ENCODE data around the gene CRK.

Gene CRK

GRCh38 chr17:1503699-1504098 lies 47.7 kb upstream of the CRK start:
- no peak for TF ChIP-seq EZH2phosphoT487 (IDR thresholded peaks at IDR 0.05; ENCODE audit: borderline replicate concordance)
- no peak for TF ChIP-seq CTCF (conservative IDR thresholded peaks at IDR 0.05; ENCODE audit: low read length)
- Histone ChIP-seq H2AFZ (ENCODE audit: low read length) (no peak overlapping the region), H3K4me2 (ENCODE audit: low read depth, low read length, poor library complexity, severe bottlenecking) (no peak overlapping the region), H3K36me3 (ENCODE audit: insufficient read depth, low read length) (peaks cover 6% of the 10 kb centered on the region; the same call in 1 of the 2 replicates), H3K9me3 (ENCODE audit: insufficient read depth, low read depth, low read length) (no peaks in the 10 kb centered on the region), H3K9me2 (replicated peaks; ENCODE audit: low read depth, low read length) (no peaks in the 10 kb centered on the region), H3K27me3 (ENCODE audit: insufficient read depth, low read length, poor library complexity, severe bottlenecking) (no peaks in the 10 kb centered on the region), H3F3A (ENCODE audit: low read depth) (no peaks in the 10 kb centered on the region), H4K20me1 (ENCODE audit: insufficient read depth, low read length, poor library complexity, severe bottlenecking) (no peaks in the 10 kb centered on the region), H3K4me3 (ENCODE audit: low read length, poor library complexity, severe bottlenecking) (no peak overlapping the region), H3K9ac (ENCODE audit: low read depth, low read length, poor library complexity, severe bottlenecking) (no peak overlapping the region), H3K4me1 (ENCODE audit: insufficient read depth, low read length, poor library complexity, severe bottlenecking) (peaks cover 3% of the 10 kb centered on the region), H3K79me2 (ENCODE audit: insufficient read depth, low read length) (no peaks in the 10 kb centered on the region)

GRCh38 chr17:1498869-1499268 lies 42.8 kb upstream of the CRK start:
- Histone ChIP-seq H4K20me1 (ENCODE audit: insufficient read depth, low read length, poor library complexity, severe bottlenecking) (no peaks in the 10 kb centered on the region), H3K4me1 (ENCODE audit: insufficient read depth, low read length, poor library complexity, severe bottlenecking) (peaks cover 6% of the 10 kb centered on the region), H3K79me2 (ENCODE audit: insufficient read depth, low read length) (no peaks in the 10 kb centered on the region), H3K9ac (ENCODE audit: low read depth, low read length, poor library complexity, severe bottlenecking) (no peak overlapping the region), H3K9me2 (replicated peaks; ENCODE audit: low read depth, low read length) (no peaks in the 10 kb centered on the region), H3K9me3 (ENCODE audit: insufficient read depth, low read depth, low read length) (no peaks in the 10 kb centered on the region), H2AFZ (ENCODE audit: low read length) (no peak overlapping the region), H3K4me2 (ENCODE audit: low read depth, low read length, poor library complexity, severe bottlenecking) (peak overlapping the region; percentile 2), H3K4me3 (ENCODE audit: low read length, poor library complexity, severe bottlenecking) (no peak overlapping the region), H3K36me3 (ENCODE audit: insufficient read depth, low read length) (peaks cover 4% of the 10 kb centered on the region; the same call in 1 of the 2 replicates), H3K27me3 (ENCODE audit: insufficient read depth, low read length, poor library complexity, severe bottlenecking) (no peaks in the 10 kb centered on the region), H3F3A (ENCODE audit: low read depth) (no peaks in the 10 kb centered on the region)
- no peak for TF ChIP-seq EZH2phosphoT487 (IDR thresholded peaks at IDR 0.05; ENCODE audit: borderline replicate concordance)
- TF ChIP-seq CTCF (conservative IDR thresholded peaks at IDR 0.05; ENCODE audit: low read length): no peak

GRCh38 chr17:1498233-1498632 lies 42.2 kb upstream of the CRK start:
- TF ChIP-seq CTCF (conservative IDR thresholded peaks at IDR 0.05; ENCODE audit: low read length) (no peak), EZH2phosphoT487 (IDR thresholded peaks at IDR 0.05; ENCODE audit: borderline replicate concordance) (no peak)
- Histone ChIP-seq H3K4me3 (ENCODE audit: low read length, poor library complexity, severe bottlenecking) (no peak overlapping the region), H3F3A (ENCODE audit: low read depth) (no peaks in the 10 kb centered on the region), H2AFZ (ENCODE audit: low read length) (no peak overlapping the region), H3K9me2 (replicated peaks; ENCODE audit: low read depth, low read length) (no peaks in the 10 kb centered on the region), H3K4me1 (ENCODE audit: insufficient read depth, low read length, poor library complexity, severe bottlenecking) (peaks cover 6% of the 10 kb centered on the region), H3K36me3 (ENCODE audit: insufficient read depth, low read length) (peaks cover 4% of the 10 kb centered on the region; the same call in 1 of the 2 replicates), H3K27me3 (ENCODE audit: insufficient read depth, low read length, poor library complexity, severe bottlenecking) (no peaks in the 10 kb centered on the region), H3K9ac (ENCODE audit: low read depth, low read length, poor library complexity, severe bottlenecking) (no peak overlapping the region), H4K20me1 (ENCODE audit: insufficient read depth, low read length, poor library complexity, severe bottlenecking) (no peaks in the 10 kb centered on the region), H3K9me3 (ENCODE audit: insufficient read depth, low read depth, low read length) (no peaks in the 10 kb centered on the region), H3K4me2 (ENCODE audit: low read depth, low read length, poor library complexity, severe bottlenecking) (no peak overlapping the region), H3K79me2 (ENCODE audit: insufficient read depth, low read length) (no peaks in the 10 kb centered on the region)

Measured in Loucy (cell line).